ENCODE results near the gene WNK2.

- TF ChIP-seq CTCF (IDR thresholded peaks at IDR 0.05) (no peak), POLR2A (IDR thresholded peaks at IDR 0.05) (no peak)
These were observed 25.2 kb downstream of the WNK2 start for GRCh38 chr9:93209097-93209496.
